GM19023 (cell line): ENCODE measurements around the gene ARTN.

Experiments used
- ATAC-seq: cut with Tn5 transposase; IDR thresholded peaks from one replicate; pipeline ENCODE4 v1.9.1; 2021; ENCODE audit warnings: mild to moderate bottlenecking, moderate library complexity; ENCODE audit not compliant: unreplicated experiment

The ARTN gene

DNA sequence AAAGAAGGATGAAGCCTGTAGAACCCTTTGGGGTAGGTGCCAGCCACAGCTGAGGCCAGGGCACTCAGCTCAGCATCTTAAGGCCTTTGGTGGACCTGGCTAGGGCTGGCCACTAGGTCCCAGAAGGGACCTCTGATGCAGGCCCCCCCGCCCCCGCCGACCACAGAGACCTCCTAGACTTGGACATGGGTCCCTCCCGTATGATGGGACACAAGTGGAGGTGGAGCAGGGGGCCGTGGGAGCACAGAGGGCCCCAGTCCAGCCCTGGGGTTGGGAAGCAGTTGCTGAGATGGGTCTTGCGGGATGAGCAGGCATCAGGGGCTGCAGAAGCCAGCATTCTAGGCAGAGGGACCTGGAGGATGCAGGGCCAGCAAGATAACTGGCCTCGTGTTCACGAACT lies 48.6 kb downstream of the ARTN start:
- no peak for ATAC-seq

DNA sequence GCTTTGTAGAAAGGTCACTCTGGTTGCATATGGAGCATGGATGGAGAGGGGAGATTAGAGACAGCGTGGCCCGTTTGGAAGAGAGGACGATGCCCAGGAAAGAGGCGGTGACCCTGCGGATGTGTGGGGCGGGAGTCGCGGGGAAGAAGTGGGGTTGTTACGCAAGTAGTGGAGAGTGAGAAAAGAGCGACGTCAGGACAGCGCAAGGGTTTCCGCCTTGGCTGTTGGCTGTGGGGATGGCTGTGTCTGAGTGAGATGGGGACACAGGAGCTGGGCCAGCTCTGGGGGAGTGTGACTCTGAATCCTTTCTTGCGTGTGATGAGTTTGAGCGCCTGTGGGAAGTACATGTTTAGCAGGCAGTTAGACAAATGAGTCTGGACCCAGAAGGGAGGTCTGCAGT lies 49.2 kb downstream of the ARTN start:
- ATAC-seq, result no peak

DNA sequence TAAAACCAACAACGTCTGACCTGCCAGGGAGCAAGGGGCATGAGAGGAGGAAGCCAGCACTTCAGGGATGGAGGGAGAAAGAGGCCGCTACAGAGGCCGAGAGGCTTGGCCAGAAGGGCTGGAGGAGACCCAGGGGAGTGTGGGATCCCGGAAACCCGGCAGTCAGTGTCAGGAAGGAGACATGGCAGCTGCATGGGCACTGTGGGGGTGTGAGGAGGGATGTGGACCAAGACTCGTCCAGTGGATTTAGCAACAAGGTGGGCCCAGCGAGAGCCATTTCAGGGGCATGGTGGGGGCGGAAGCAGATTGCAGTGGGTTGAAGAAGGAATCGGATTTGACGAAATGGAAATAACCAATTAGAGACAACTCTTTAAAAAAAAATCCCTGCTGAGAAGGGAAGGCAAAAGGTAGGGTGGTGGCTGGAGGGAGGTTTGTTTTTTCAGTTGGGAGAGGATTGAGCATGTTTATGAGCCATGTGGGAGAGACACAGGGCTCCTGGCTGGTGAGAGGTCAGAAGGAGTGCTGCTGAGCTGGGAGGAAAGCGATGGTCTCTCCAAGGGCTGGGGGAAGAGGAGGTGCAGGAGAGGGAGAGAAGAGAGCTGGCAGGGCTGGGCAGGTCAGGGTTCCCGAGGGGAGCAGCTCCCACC lies 49.8 kb downstream of the ARTN start:
- ATAC-seq, result no peak

DNA sequence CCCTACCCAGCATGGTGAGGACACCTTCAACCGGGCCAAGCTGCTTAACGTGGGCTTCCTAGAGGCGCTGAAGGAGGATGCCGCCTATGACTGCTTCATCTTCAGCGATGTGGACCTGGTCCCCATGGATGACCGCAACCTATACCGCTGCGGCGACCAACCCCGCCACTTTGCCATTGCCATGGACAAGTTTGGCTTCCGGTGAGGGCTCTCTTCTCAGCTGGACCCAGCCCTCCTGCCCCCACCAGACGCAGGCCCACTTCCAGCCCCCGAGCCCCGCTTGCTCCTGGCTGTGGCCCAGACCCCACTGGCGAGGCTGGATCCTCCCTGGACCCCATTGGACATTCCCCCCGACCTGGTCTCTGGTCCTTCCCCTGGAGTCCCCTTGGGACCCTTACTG lies 51.3 kb downstream of the ARTN start:
- ATAC-seq, result no peak

DNA sequence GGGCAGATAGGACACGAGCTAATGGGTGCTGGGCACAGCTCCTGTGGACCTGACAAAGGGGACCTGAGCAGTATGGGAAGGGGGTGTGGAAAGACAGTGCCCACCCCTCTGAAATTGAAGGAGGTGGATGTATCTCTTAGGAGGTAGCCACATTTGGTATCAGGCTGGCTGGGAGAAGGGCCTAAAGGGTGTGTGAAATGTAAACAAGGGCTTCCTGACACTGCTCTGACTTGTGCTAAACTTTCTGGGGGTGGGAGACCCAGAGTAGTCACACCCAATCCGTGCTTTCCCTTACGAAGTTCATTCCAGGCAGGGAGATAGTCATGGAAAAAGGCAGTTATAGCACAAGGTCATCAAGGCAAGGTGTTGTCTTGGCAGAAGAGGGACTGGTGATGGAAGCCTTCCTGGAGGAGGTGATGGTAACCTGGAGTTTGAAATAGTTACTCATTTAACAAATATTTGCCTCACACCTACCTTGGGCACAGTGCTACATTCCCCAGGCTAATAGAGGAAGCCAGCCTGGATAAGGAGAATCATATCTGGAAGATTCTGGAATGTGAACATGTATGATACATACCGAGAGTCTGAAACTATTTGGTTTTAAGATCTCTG lies 52.5 kb downstream of the ARTN start:
- ATAC-seq, result no peak

DNA sequence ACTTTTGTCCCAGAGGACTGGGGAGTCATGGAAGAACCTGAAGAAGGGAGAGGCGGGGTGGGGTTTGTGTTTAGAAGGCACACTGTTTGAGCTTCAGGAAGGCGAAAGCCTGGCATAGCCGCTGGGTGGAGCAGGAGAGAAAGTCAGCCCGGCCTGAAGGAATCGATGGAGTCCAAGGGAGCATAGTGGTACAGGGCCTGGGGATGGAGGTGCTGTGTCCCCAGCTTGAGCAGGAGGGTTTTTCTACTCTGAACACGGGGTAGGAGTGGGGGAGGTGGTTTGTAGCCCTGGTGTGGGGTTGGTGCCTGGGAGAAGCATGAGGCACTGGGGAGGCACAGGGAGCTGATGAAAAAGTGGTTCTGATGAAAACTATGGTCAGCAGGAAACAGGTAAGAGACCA lies 53.1 kb downstream of the ARTN start:
- ATAC-seq, result no peak
